ENCODE data around the gene ZMYND8.
"Not testable (repeated sequence)": the region's sequence is repeated elsewhere in the genome, so short reads cannot be mapped to it uniquely, and the experiment has no call there.

Gene ZMYND8

DNA sequence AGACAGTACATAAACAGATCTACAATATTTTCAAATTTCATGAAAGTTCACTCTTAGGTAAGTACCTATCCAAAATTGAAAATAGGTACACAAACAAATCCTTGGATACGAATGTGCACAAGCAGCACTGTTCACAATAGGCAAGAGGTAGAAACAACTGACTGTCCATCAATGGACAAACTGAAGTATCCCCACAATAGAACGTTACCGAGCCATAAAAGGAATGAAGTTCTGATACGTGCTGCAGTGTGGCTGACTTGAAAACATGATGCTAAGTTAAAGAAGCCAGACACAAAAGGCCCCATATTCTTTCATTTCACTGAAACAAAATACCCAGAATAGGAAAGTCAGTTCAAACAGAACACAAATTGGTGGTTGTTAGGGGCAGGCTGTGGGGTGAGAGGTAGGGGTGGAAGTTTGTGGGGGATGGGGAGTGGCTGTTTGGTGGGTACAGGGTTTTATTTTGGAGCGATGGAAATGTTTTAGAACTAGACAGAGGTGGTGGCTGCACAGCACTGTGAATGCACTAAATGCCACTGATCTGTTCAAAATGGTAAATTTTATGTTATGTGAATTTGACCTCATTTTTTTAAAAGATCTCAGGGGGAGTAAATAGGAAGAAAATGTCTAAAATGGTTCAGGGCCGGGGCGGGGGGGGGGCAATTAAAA, 89.5 kb downstream of the ZMYND8 start:
- no peak for FAIRE-seq
- TF ChIP-seq, protein P1, sequence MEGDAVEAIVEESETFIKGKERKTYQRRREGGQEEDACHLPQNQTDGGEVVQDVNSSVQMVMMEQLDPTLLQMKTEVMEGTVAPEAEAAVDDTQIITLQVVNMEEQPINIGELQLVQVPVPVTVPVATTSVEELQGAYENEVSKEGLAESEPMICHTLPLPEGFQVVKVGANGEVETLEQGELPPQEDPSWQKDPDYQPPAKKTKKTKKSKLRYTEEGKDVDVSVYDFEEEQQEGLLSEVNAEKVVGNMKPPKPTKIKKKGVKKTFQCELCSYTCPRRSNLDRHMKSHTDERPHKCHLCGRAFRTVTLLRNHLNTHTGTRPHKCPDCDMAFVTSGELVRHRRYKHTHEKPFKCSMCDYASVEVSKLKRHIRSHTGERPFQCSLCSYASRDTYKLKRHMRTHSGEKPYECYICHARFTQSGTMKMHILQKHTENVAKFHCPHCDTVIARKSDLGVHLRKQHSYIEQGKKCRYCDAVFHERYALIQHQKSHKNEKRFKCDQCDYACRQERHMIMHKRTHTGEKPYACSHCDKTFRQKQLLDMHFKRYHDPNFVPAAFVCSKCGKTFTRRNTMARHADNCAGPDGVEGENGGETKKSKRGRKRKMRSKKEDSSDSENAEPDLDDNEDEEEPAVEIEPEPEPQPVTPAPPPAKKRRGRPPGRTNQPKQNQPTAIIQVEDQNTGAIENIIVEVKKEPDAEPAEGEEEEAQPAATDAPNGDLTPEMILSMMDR (IDR thresholded peaks at IDR 0.05; ENCODE audit: insufficient read depth, missing control alignments): no peak
- DNase-seq (ENCODE audit: insufficient read length, low spot score): no peak

DNA sequence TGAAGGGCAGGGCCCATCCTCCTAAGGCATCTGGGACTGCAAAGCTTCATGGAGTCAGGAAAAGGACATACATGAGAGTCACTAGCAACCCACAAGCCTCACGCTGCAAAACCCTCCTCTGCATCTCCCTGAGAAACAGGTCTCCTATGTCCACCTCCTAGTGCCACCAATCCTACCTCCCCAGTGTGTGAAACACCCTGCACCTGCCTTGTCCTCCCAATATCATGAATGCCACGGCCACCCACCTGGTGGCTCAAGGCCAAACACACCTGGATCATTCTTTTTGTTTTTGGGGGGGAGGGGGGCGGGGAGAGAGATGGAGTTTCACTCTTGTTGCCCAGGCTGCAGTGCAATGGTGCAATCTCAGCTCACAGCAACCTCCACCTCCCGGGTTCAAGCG, 90.5 kb downstream of the ZMYND8 start:
- FAIRE-seq (no peak), DNase-seq (ENCODE audit: insufficient read length, low spot score) (no peak)
- TF ChIP-seq, protein P1 (IDR thresholded peaks at IDR 0.05; ENCODE audit: insufficient read depth, missing control alignments): no peak

DNA sequence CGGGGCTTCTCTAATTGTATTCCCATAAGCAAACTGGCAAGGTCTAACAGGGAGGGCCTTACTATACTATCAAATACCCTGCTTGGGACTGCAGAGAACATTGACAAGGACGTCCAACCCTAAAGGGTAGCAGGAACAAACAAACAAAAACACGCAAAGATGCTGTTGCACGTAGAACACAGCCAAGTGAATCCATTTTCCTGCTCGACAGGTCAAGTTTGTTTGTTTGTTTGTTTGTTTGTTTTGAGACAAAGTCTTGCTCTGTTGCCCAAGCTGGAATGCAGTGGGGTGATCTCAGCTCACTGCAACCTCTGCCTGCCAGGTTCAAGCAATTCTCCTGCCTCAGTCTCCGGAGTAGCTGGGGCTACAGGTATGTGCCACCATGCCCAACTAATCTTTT, 91.3 kb downstream of the ZMYND8 start:
- no peak for FAIRE-seq
- TF ChIP-seq, protein P1 (IDR thresholded peaks at IDR 0.05; ENCODE audit: insufficient read depth, missing control alignments): no peak
- DNase-seq (ENCODE audit: insufficient read length, low spot score): no peak

DNA sequence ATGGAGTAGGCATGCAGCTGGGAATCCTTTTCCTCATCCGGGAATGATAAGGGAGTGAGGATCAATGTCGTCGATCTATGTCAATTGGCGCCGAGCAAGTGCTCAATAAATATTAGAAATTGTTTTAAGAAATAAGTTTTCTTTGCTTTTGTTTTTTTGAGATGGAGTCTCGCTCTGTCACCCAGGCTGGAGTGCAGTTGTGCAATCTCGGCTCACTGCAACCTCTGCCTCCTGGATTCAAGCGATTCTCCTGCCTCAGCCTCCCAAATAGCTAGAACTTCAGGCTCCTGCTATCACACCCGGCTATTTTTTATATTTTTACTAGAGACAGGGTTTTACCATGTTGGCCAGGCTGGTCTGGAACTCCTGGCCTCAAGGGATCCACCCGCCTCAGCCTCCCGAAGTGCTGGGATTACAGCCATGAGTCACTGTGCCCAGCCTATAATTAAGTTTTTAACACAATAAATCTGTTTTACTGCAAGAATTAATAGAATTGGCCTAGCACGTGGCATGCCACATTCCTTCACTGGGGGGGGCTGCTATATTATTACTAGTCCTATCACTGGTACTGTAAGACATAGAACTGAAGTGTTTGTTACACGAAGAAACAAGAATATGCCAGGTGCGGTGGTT, 92.2 kb downstream of the ZMYND8 start:
- not testable (repeated sequence) for DNase-seq (ENCODE audit: insufficient read length, low spot score); FAIRE-seq

DNA sequence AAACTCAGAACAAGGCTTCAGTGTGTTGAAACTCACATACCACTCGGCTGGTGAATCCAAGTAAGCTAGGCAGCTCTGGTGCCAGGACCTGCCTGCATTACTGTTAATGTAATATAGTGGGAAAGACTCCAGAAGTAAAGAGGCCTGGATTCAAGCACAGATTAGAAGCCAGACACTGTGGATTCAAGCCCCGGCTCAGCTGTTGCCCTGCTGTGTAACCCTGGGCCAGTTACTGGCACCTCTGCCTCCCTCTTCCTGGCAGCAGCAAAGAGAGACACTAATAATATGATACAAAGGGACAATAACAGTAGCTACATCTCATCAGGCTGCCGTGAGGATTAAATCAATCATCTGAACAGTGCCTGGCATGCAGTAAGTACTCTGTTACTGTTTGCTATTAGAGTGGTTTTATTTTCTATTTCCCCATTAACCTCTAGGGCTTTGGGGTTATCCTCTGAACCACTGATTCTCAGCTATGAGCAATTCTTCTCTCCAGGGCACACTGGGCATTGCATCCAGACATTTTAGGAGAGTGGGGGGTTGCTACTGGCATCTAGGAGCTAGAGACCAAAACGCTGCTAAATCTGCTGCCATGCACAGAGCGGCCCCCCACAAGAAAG, 92.9 kb downstream of the ZMYND8 start:
- TF ChIP-seq, protein P1 (IDR thresholded peaks at IDR 0.05; ENCODE audit: insufficient read depth, missing control alignments): no peak
- no peak for FAIRE-seq
- DNase-seq (ENCODE audit: insufficient read length, low spot score): no peak

DNA sequence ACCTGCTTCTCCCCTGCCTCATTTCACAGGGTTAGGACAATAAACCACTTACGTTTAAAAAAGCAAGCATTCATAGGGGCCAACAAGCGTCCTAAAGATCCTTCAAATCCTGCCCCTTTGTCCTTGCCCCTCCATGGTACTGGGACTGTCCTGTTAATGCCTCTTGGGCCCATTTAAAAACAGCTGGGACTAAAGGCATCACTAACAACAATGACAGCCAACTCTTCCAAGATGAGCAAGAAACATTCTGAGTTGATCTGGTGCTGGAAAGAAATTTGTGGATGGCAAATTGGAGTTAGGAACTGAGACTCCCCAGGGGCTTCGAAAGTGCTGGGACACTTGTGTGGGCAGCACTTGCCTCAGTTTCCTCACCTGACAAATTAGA, 93.4 kb downstream of the ZMYND8 start:
- TF ChIP-seq, protein P1 (IDR thresholded peaks at IDR 0.05; ENCODE audit: insufficient read depth, missing control alignments): no peak
- no peak for DNase-seq (ENCODE audit: insufficient read length, low spot score)
- no peak for FAIRE-seq

DNA sequence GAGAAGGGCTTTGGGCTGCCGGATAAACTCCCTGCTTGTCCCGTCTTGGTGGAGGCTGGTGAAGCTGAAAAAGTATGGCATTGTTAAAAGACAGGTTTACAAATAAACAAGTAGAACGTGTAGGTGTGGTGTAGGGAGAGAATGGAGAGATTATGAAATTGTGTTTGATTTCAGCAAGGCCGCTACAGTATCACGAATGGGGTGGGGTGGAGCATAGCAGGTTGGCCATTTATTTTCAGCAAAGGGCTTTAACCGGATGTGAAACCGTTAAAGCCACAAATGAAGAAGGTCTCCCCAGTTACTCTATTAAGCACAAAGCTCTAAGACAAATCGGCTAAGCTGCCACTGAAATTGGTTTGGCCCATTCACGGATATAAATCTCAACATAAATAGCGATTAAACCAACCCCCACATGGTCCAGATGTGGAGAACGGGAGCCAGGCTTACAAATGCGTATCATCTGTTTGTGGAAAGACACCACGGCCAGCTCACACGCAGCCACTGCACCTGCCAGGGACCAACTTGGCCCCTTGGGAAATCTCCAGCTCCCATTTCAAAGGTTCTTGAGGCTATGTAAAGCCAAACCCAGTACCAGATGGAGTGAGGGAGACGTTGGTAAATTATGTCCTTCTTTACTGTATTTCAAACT, 94.0 kb downstream of the ZMYND8 start:
- FAIRE-seq: no peak
- TF ChIP-seq, protein P1 (IDR thresholded peaks at IDR 0.05; ENCODE audit: insufficient read depth, missing control alignments): no peak
- DNase-seq (ENCODE audit: insufficient read length, low spot score): no peak
